Aorta (tissue), 5 donors: Measurements from ENCODE around the gene CPEB2. TPM values are rescaled to one million over a fixed set of nuclear protein-coding genes. Genes with fewer than 3 reads are reported as not detected.
"Not testable (repeated sequence)": the region's sequence is repeated elsewhere in the genome, so short reads cannot be mapped to it uniquely, and the experiment has no call there.

Experiments used
- ATAC-seq: fragments of 200-7000 bp; cut with Tn5 transposase; one replicate; pipeline ENCODE4 v1.9.1; 2022; ENCODE audit warnings: moderate library complexity; ENCODE audit not compliant: low FRiP score
- DNase-seq, 2 donors: peaks; one replicate each; pipeline ENCODE4 v3.0.0-alpha.2; 2020
- H3K27ac ChIP-seq, 2 donors: one replicate each; pipeline ENCODE4 v1.5.1; 2013; ENCODE audit warnings: low read length in 2 of 2, mild to moderate bottlenecking in 2 of 2, moderate library complexity in 2 of 2, control low read depth in 1 of 2, inconsistent platforms in 1 of 2, low read depth in 1 of 2
- H3K27me3 ChIP-seq, 2 donors: one replicate each; pipeline ENCODE4 v1.6.1; 2013; ENCODE audit warnings: control low read depth in 1 of 2, low read length in 1 of 2, mild to moderate bottlenecking in 1 of 2, moderate library complexity in 1 of 2; ENCODE audit not compliant: insufficient read depth in 2 of 2, control insufficient read depth in 1 of 2
- H3K36me3 ChIP-seq, 2 donors: one replicate each; pipeline ENCODE4 v1.6.1; 2013; ENCODE audit warnings: control low read depth in 1 of 2, low read length in 1 of 2, mild to moderate bottlenecking in 1 of 2; ENCODE audit not compliant: insufficient read depth in 2 of 2, control insufficient read depth in 1 of 2
- H3K4me1 ChIP-seq, 2 donors: one replicate each; pipeline ENCODE4 v1.6.1; 2013; ENCODE audit warnings: low read length in 2 of 2, control low read depth in 1 of 2, mild to moderate bottlenecking in 1 of 2, moderate library complexity in 1 of 2; ENCODE audit not compliant: insufficient read depth in 2 of 2, control insufficient read depth in 1 of 2
- H3K4me3 ChIP-seq, 2 donors: one replicate each; pipeline ENCODE4 v1.5.1; 2013; ENCODE audit warnings: low read length in 2 of 2, control low read depth in 1 of 2, mild to moderate bottlenecking in 1 of 2
- H3K9me3 ChIP-seq: one replicate; pipeline ENCODE4 v1.6.1; 2013; ENCODE audit warnings: mild to moderate bottlenecking, low read length; ENCODE audit not compliant: control insufficient read depth
- WGBS, 2 donors: extraction: QIAGEN DNeasy Blood & Tissue Kit; methylation state at CpG; one replicate each; pipeline ENCODE4 v1.1.7; 2013; 5-methylcytosine and 5-hydroxymethylcytosine counted together
- intact Hi-C, 2 donors: fragments of 100-400 bp; cut with DNase I; formaldehyde crosslinking; loops; one replicate each; pipeline versions ENCODE4 v1.14.2 to v1.15.0; 2022
- polyA plus RNA-seq, 2 donors: library from polyadenylated mRNA; stranded (reverse); fragments of 200-250 nt; gene quantifications; one replicate each; pipeline ENCODE4 v1.2.3, GENCODE V29; 2013
- total RNA-seq, 2 donors: library from RNA; stranded (reverse); fragmentation: NEBNext Ultra II Directional; extraction: Animal tissue kit (Norgen Biotek cat#: 25700); gene quantifications; one replicate each; pipeline ENCODE4 v1.2.1, GENCODE V29; 2021
- donor health status: healthy with polysubstance abuse.
- donor health status: Bipolar disorder and iron deficiency.
- donor health status: DM: no; HTN: no; CAD: no.
- donor health status: DM: no; HTN: no; CAD: no.
- donor health status: DM: yes; HTN: yes; CAD: no.

CPEB2 gene
- total and polyA plus RNA-seq, 4 donors: 5.8 to 57.0 (median 19.7) TPM

- Histone ChIP-seq H3K36me3 (no peaks in the 10 kb centered on the region), H3K27me3 (no peaks in the 10 kb centered on the region), H3K4me3 (no peak overlapping the region), H3K9me3 (no peaks in the 10 kb centered on the region), H3K4me1 (peaks cover 0 to 2% of the 10 kb centered on the region in 2 donors), H3K27ac (no peak overlapping the region)
- 79 to 92% methylated on average over 1 of the region's 1 CpG for WGBS, 2 donors
- DNase-seq (no peak), ATAC-seq (no peak)
- intact Hi-C loops: no loop called here
Measured at GRCh38 chr4:15084780-15085179, 82.5 kb downstream of the CPEB2 start.

GRCh38 chr4:15085762-15086161 is 83.5 kb downstream of the CPEB2 start:
- ATAC-seq, H3K27ac ChIP-seq, H3K27me3 ChIP-seq, H3K36me3 ChIP-seq, H3K9me3 ChIP-seq, H3K4me3 ChIP-seq, intact Hi-C loops, DNase-seq, H3K4me1 ChIP-seq: not testable (repeated sequence)
- 87 to 89% methylated on average over 3 of the region's 3 CpGs for WGBS, 2 donors

GRCh38 chr4:15086259-15086658 is 84.0 kb downstream of the CPEB2 start:
- H3K4me1 ChIP-seq, ATAC-seq, intact Hi-C loops, H3K27me3 ChIP-seq, H3K36me3 ChIP-seq, H3K9me3 ChIP-seq, DNase-seq, H3K4me3 ChIP-seq, H3K27ac ChIP-seq: not testable (repeated sequence)
- WGBS, 2 donors: 93 to 94% methylated on average over 2 of the region's 2 CpGs

- H3K36me3 ChIP-seq: no peaks in the 10 kb centered on the region
- DNase-seq (no peak), ATAC-seq (no peak)
- H3K27ac ChIP-seq: no peak overlapping the region
- no peak overlapping the region for H3K4me3 ChIP-seq
- no peaks in the 10 kb centered on the region for H3K27me3 ChIP-seq
- H3K4me1 ChIP-seq: no peaks in the 10 kb centered on the region
- intact Hi-C loops: no loop called here
- WGBS, 2 donors: 91 to 92% methylated on average over 4 of the region's 4 CpGs
- H3K9me3 ChIP-seq: no peaks in the 10 kb centered on the region
Measured at GRCh38 chr4:15088394-15089035, 86.2 kb downstream of the CPEB2 start.

GRCh38 chr4:15089979-15090378 is 87.7 kb downstream of the CPEB2 start:
- Histone ChIP-seq H3K9me3 (no peaks in the 10 kb centered on the region), H3K4me3 (no peak overlapping the region), H3K27ac (no peak overlapping the region), H3K36me3 (no peaks in the 10 kb centered on the region), H3K27me3 (no peaks in the 10 kb centered on the region), H3K4me1 (no peaks in the 10 kb centered on the region)
- intact Hi-C loops: no loop called here
- DNase-seq (no peak), ATAC-seq (no peak)
- WGBS, 2 donors: 93 to 95% methylated on average over 3 of the region's 3 CpGs

- no peaks in the 10 kb centered on the region for H3K4me1 ChIP-seq
Measured at GRCh38 chr4:15100380-15100779, 98.1 kb downstream of the CPEB2 start.

GRCh38 chr4:15100994-15101695 is 98.9 kb downstream of the CPEB2 start:
- Histone ChIP-seq H3K4me3 (no peak overlapping the region), H3K36me3 (peaks cover 0 to 3% of the 10 kb centered on the region in 2 donors), H3K27ac (no peak overlapping the region), H3K4me1 (no peaks in the 10 kb centered on the region), H3K9me3 (peaks cover 3% of the 10 kb centered on the region), H3K27me3 (no peaks in the 10 kb centered on the region)
- 53 to 62% methylated on average over 7 of the region's 7 CpGs for WGBS, 2 donors
- no peak for DNase-seq
- no peak for ATAC-seq
- intact Hi-C loops: no loop called here

More at GRCh38 chr4:15100380-15100779, 98.1 kb downstream of the CPEB2 start:
- DNase-seq (no peak), ATAC-seq (no peak)
- no peak overlapping the region for H3K27ac ChIP-seq
- H3K36me3 ChIP-seq: peaks cover 0 to 3% of the 10 kb centered on the region in 2 donors
- intact Hi-C loops: no loop called here
- no peak overlapping the region for H3K4me3 ChIP-seq
- H3K9me3 ChIP-seq: peaks cover 3% of the 10 kb centered on the region
- 95 to 97% methylated on average over 1 of the region's 1 CpG for WGBS, 2 donors
- H3K27me3 ChIP-seq: no peaks in the 10 kb centered on the region

- Histone ChIP-seq H3K36me3 (peaks cover 0 to 3% of the 10 kb centered on the region in 2 donors), H3K4me1 (no peaks in the 10 kb centered on the region), H3K4me3 (no peak overlapping the region), H3K27me3 (no peaks in the 10 kb centered on the region), H3K27ac (no peak overlapping the region), H3K9me3 (peaks cover 3% of the 10 kb centered on the region)
- 96 to 98% methylated on average over 1 of the region's 1 CpG for WGBS, 2 donors
- DNase-seq (no peak), ATAC-seq (no peak)
- intact Hi-C loops: no loop called here
Measured at GRCh38 chr4:15104825-15105224, 102.5 kb downstream of the CPEB2 start.

GRCh38 chr4:15106399-15106798 is 104.1 kb downstream of the CPEB2 start:
- ATAC-seq: no peak
- H3K27ac ChIP-seq: no peak overlapping the region
- peaks cover 3% of the 10 kb centered on the region for H3K9me3 ChIP-seq
- no peaks in the 10 kb centered on the region for H3K27me3 ChIP-seq
- H3K4me3 ChIP-seq: no peak overlapping the region
- intact Hi-C loops: no loop called here
- DNase-seq: no peak
- H3K4me1 ChIP-seq: no peaks in the 10 kb centered on the region
- H3K36me3 ChIP-seq: peaks cover 0 to 3% of the 10 kb centered on the region in 2 donors
- 60 to 63% methylated on average over 5 of the region's 5 CpGs for WGBS, 2 donors
